Dedifferentiated amniotic fluid mesenchymal stem cell (primary cell): ENCODE data around the gene BMPR1A.

Experiments
- DNase-seq: peaks from one replicate; pipeline ENCODE4 v3.0.0-alpha.2; 2016; ENCODE audit errors: extremely low spot score

BMPR1A gene

DNA sequence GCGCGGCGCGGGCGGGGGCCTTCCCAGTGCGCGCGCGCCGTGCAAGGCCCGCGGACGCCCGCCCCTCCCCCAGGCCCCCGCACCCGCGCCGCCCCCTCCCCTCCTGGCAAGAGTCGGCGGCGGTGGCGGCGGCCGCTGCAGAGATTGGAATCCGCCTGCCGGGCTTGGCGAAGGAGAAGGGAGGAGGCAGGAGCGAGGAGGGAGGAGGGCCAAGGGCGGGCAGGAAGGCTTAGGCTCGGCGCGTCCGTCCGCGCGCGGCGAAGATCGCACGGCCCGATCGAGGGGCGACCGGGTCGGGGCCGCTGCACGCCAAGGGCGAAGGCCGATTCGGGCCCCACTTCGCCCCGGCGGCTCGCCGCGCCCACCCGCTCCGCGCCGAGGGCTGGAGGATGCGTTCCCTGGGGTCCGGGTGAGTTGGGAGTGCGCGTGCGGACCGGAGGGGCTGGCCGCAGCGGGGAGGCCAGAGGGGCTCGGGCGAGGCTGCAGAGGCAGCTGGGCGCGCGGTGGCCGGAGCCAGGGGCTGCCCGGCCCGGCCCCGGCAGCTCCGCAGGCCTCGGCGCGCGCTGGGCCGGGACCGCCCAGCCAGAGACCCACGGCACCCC, at the start of gene BMPR1A:
TSS of gene BMPR1A (plus strand) at position 109 of the 602 bp plus-strand sequence. CDS start 119,400 bp downstream, outside the sequence.
- DNase-seq = peak; percentile 90

DNA sequence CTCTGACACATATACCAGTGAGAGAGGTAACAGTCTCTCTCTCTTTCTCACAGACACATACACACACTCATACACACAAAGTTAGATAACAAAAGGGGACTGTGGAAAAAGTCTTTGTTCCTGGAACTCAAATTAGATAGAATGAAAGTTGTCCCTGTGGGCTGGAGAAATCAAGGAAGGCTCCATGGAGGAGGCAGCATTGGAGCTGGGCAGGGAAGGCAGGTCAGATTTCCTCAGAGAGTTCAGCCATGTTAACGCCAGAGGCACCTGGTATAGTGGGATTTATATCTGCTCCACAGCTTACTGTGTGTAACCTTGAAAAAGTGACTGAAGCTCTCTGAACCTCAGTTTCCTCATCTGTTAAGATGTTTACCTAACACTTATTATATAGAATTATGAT, 49.4 kb upstream of the BMPR1A start:
- DNase-seq = no peak

DNA sequence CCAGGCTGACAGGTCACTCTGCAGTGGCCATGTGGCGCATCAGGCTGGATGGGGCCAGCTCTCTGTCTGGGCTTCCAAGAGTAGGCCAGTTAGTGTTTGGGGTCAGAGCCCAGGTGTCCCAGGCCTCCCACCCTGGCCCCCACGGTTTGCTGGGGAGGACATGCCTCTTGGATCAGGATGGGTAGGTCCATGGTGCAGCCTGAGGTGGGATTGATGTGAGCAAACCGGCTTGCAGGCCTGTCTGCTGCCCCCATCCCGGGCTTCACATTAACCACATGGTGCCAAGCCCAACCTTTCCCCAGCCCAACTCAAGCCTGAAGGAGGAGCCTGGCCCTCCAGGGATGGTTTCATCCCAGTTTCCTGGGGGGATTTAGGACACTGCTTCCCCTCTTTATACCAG, 48.9 kb upstream of the BMPR1A start:
- no peak for DNase-seq

DNA sequence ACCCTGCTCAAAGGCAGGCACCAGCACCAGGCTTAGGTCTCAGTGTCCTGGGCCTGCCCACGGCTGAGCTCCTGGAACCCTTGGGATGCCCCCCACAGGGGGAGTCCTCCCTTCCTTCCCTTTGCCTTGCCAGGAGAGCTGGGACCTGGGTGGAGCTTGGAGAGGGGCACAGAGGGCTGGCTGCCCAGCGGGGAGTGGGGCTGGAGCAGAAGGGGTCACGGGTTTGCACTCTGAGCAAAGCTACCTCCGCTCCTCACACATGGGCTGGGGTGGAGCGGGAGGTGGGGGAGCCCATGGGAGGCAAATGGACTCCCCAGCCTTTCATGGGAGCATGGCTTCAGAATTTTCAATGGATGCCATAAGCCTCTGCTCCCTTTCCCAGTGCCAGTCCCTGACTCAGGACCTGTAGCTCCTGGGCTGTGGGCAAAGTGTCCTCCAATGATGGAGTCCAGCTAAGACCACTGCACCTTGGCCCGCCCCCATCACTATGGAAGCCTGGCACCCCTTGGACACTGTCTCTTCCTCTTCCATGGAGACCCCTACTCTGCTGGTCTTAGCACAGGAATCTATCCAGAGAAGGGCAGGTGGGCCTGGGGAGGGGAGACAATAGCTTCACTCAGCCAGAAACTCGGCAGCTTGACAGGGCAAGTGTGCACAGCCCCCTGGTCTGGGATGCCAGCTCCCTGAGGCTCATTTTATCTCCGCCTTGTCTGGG, 48.2 kb upstream of the BMPR1A start:
- no peak for DNase-seq

DNA sequence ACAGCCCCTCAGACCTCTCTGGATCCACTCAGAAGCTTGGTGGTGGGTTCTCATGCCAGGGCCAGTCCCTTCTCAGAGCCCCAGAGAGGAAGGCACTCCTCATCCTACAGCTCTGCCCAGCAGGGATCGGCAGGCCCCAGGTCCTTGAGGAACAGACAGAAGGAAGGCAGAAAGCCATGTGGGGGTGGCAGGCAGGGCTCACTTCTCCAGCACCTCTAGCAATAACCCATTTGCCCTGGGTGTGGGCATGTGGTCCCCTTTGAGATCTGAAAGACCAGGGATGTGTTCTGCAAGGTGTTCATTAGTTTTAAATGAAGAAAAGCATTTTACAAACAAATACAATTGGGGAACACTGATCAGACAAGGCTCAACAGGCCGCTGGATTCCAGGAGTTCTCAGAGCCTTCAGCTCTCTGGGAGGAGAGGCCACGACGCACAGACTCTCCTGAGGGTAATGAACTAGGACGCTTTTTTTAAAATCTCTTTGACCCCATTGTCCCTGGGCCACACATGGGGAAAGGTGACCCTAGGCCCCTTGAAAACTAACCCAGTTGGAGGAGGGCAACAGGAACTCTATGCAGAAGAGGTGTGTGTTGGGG, 47.5 kb upstream of the BMPR1A start:
- no peak for DNase-seq

DNA sequence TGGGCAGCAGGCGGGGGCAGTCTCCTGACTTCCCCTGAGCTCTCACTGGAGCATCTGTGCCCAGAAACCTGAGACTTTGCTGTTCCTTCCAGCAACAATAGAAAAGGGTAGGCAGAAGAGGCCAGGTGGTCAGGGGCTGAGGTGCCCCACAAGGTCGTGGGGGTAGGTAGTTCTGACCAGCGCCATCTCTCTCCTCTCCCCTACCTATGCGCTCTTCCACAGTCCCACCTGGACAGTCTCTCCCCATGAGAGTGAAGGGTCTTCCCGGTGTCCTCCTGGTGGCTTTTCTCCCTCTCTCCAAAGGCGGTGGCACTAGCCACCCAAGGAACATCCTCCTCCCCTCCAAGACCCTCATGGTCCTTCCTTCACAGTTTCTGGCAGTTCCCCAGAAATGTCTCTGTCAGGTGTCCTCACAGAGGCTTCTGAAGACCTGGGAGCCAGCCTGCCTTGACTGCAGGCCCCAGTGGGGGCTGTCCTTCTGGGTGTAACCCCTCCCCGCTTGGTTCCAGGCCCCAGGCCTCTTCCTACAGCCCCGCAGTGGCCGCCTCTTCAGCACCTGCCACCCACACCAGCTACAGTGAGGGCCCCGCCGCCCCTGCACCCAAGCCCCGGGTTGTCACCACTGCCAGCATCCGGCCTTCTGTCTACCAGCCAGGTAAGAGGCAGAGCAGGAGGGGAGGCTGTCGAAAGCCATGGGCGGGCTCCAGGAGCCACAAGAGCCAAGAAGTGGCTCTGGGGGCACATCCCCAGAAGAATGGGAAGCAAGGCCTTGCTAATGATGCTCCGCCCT, 46.8 kb upstream of the BMPR1A start:
- DNase-seq = no peak

DNA sequence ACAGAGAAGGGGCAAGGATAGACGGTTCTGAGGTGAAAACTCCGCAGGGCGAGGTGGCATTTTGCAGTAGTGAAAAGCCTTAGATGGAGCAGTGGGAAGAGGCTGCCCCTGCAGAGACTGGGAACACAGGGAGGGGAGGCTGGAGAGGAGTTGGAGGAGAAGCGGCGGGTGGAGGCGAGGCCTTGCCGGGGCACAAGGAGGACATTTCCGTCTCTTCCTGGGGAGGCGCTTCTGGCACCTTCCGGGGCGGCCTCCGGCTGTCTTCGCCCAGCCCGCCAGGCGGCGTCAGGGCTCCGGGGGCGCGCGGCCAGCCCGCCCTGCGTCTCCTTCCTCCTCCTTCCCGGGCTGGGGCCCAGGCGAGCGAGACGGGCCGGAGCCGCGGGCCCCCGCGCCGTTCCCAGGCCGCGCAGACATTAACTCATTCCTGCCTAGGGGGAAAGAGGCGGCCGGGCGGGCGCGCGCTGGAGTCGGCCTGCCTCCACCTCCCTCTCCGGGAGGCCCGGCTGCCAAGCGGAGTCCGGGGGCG, 45.4 kb upstream of the BMPR1A start:
- peak; percentile 89 for DNase-seq

DNA sequence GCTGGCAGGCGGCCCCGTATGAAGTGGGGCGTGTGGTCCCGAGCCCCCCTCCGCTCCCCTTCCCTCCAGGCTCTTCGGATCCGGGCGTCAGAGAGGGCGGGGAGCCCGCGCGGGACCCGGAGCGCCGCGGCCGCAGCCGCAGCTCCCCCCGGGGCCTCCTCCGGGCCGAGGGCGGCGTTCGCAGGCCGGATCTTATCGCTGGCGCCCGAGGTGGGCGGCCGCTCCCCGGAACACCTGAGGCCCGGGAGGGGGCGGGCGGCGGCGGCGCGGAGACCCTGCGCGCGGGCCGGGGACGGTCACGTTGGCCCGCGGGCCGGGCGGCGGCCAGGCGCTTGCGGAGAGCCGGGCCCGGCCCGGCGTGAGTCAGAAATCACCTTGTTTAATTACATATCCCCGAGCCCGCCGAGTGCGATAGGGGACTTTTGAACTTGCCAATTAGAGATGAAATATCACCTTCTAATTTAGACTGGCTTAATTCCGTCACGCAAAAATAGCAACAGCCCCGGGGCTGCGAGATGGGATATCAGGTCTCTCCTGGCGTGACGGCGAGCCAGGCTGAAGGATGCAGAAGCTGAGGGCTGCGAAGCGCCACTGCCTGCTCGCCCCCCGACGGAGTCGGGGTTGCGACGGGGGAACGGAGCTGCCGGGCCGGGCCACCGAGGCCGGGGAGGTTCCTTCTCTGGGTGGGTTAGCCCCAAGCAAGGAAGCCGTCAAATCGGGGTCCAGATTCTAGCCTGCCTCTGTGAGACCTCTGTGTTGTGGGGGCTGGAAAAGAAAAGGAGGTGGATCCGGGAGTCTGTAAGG, 44.7 kb upstream of the BMPR1A start:
- DNase-seq = no peak

DNA sequence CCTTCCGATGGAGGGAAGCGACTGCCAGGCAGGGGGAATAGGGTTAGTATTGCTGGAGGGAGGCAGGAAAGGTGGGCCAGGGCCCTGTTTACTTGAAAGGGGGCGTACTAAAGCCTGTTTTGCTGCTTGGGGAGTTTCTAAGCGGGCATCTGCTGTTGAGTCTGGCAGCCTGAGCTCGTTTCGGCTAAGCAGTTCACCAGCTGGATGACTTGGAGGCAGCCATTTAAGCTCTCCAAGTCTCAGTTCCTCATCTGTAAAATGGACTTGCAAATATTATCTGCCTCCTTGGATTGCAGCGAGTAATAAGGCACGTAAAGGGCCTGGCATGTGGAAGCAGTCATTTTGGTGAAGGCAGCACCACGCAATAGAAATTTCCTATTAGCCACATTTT, 44.1 kb upstream of the BMPR1A start:
- no peak for DNase-seq

DNA sequence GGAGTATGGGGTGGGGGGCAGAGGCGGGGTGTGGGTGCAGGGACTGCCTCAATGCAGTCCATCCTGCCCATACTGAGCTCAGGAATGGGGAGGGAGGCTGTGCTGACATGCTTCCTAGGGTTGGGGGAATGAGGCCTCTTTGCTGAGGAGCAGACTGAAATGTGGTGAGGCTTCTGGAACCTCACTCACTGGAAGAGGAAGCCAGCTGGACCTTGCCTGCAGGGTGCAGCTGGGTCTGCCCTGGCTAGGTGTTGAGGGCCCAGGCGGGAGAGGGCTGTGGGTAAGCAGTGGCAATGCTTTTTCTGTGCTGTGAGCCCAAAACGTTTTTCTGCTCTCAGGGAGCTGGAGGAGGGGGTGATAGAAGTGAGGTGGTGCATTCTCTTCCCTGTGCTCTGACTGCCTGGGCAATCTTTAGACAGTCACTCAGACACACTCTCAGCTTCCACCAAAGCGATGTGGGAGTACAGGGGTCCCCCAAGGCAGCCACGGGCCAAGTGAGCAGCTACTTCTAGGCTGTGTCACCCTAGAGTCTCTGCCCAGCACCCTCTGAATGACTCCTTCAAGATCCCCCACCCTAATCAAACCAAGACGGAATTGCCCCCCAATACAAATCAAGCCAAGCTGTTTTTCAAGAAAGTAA, 41.1 kb upstream of the BMPR1A start:
- no peak for DNase-seq

DNA sequence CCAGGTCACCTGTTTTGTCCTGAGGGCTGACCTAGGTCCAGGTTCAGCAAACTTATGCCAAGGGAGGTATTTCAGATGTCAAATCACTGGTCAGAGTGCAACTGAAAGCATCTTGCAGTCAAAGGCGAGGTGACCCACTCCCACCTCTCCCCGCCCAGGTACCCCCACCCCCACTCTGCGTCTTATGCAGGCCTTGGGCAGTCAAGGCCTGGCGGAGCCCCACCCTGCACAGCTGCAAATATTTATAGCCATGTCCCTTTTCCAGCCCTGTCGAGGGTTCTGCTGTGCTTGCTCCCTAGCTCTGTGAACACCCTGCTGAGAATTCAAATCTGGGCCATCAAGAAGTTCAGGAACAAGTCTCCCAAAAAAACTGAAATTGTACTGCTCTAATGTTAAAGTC, 40.6 kb upstream of the BMPR1A start:
- DNase-seq = no peak

DNA sequence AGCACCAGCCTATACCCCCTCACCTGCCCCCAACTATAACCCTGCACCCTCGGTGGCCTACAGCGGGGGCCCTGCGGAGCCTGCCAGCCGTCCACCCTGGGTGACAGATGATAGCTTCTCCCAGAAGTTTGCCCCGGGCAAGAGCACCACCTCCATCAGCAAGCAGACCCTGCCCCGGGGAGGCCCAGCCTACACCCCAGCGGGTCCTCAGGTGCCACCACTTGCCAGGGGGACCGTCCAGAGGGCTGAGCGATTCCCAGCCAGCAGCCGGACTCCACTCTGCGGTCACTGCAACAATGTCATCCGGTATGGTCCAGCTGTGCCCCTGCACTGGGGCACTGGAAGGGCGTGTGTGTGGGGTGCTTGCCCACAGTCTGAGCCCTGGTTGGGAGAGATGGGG, 40.0 kb upstream of the BMPR1A start:
- no peak for DNase-seq

DNA sequence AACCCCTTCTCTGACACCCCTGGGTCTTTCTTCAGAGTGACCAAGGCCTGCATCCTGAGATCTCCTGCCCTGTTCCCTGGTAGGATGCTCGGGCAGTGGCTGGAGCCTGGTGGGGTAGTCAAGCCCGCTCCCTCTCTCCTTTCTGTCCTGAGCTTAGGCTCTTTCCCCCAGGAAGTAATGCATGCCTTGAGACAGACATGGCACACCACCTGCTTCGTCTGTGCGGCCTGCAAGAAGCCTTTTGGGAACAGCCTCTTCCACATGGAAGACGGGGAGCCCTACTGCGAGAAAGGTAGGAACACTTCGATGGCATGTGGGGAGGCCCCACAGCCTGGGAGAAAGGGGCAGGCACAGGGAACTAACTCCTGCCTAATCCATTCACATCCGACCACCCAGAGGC, 37.9 kb upstream of the BMPR1A start:
- DNase-seq = no peak

DNA sequence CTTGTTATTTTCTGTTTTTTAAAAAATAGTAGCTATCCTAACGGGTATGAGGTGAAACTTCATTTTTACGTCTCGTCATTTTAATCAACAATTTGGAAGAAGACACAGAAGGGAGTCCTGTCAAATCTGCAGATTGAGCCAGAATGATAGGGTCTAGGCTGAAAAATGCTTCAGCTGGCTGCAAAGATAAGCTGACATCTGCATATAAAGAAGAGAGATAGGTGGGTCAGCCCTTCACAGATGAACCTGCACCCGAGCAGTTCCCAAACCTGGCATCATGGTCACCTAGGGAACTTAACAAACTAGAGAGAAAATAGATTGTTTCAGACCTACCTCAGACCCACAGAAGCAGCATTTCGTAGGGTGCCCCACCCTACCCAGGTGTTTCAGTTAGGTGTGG, 35.2 kb upstream of the BMPR1A start:
- no peak for DNase-seq

DNA sequence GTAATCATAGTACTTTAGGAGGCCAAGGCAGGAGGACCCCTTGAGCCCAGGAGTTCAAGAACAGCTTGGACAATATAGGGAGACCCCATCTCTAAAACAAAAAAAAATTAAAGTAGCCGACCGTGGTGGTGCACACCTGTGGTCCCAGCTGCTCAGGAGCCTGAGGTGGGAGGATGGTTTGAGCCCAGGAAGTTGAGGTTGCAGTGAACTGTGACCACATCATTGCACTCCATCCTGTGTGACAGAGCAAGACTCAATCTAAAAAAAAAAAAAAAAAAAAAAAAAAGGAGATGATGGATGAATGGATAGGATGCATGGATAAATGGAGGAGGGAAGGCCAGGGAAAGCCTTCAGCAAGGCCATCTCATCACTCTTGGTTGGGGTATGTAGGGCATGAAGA, 33.4 kb upstream of the BMPR1A start:
- DNase-seq = no peak

DNA sequence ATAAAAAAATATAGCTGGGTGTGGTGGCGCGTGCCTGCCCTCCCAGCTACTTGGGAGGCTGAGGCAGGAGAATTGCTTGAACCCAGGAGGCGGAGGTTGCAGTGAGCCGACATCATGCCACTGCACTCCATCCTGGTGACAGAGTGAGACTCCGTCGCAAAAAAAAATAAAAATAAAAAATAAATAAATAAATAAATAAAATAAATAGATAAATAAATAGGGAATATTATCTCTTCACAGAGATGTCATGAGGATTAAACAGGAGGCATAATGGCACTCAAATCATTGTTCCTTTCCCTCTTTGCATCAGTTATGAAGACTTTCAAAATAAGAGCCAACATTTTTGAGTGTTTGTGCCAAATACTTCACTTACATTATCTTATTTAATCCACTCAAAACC, 32.0 kb upstream of the BMPR1A start:
- DNase-seq = no peak

DNA sequence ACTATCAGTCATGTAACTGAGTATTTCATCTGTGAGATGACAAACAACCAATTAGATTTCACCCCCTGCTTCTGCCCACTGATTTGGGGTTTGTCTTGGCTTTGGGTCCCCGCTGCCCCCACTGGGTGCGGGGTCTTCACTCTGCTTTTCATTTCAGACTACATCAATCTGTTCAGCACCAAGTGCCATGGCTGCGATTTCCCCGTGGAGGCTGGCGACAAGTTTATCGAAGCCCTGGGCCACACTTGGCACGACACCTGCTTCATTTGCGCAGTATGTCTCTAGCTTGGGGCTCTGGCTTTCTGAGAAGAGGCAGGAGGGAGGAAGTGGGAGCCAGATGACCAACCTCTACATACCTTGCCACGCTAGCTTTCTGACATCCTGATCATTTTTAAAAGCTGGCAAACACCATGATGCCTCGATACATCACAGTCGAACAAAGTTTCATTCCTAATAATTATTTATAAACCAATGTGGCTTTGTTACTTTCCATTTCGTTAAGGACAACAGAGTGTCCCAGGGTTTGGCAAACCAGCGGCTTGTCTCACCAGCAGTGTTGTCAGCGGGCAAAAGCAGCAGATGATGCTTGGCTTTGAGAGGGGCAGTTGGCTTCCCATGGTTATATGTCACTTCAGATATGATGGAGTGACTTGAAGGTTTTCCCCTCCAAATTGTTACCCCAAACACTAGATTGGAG, 30.3 kb upstream of the BMPR1A start:
- no peak for DNase-seq

DNA sequence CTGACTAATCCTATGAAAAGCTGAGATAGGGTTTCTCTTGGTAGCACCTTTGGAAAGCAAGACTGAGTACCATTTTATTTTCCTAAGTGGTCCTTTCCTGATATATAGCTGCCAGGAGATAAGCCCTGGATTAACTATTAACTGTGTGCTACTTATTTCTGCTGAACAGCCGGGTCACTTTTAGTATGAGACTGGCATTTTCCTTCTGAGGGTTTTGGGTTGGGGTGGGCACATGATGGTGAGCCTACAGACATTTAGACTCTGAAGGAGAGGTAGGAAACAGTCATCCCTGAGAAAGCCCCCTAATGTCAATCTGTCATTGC, 29.8 kb upstream of the BMPR1A start:
- no peak for DNase-seq

DNA sequence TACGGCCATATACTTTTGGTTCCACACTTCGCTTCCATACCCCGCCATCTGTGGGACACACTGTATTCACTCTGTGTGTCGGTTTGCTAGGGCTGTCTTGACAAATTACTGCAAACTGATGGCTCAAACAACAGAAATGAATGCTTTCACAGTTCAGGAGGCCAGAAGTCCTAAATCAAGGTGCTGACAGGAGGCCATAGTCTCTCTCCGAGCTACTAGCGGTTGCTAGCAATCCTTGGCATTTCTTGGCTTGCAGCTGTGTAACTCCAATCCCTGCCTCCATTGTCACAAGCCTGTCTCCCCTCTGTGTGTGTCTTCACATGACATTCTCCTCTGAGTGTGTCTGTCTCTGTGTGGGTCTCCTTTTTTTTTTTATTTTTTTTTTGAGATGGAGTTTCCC, 28.9 kb upstream of the BMPR1A start:
- no peak for DNase-seq

DNA sequence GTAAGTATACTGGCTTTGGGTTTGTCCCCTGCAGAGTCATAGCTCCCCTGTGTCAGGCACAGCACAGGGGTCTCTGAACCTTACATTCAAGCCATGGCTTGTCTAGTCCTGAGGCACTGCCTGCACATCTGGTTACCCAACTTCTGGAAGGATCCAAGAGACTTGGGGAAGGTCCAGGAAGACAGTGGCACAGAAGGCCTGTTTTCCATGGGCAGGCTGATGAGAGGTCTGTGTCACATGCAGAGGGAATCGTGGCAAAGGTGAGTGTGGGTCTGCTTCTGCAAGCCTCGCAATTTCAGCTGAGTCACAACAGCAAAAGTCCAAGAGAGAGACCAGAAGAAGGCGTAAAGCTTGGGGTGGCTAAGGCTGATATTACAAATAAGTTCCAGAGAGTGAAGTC, 28.4 kb upstream of the BMPR1A start:
- DNase-seq = no peak

DNA sequence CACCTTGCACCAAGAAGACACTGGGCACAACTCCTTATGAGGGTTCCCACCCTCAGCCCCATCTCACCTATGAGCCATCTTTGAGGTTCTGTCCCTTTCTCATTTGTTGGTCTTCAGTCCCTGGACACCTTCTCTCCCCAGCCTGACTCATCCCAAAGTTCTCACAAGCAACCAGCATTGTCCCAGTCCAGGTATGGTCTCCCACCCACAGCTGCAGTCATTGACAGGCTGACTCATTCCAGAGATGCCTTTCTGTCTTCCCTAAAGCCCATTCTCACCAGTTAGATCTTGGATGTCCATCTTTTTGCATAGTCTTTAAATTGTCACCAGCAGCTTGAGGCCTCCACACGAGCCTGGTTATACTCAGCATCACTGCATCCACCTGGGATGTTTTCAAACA, 26.7 kb upstream of the BMPR1A start:
- no peak for DNase-seq
